Activated CD8-positive, alpha-beta T cell treated with anti-CD3 and anti-CD28 coated beads, Interleukin-2, amount 10 ng/mL, durations not matched to agents 7 days and 5 days (primary cell): ENCODE data around the gene ELMOD2. TPM values are rescaled to one million over a fixed set of nuclear protein-coding genes. Genes with fewer than 3 reads are reported as not detected.

Source experiments
- ATAC-seq: fragments of 150-1000 bp; cut with Tn5 transposase; one replicate; pipeline ENCODE4 v1.10.0; 2021; ENCODE audit warnings: moderate library complexity
- CTCF ChIA-PET: fragments of 350-600 bp; sonication (Branson Sonifier 250); formaldehyde crosslinking; loops from one replicate; lab custom pipeline; 2021; ENCODE audit warnings: antibody characterized with exemption; lab: Charles Lee
- POLR2A ChIA-PET: fragments of 350-600 bp; sonication (Branson Sonifier 250); formaldehyde crosslinking; loops from one replicate; lab custom pipeline; 2021; ENCODE audit warnings: antibody characterized with exemption; lab: Charles Lee
- DNase-seq: peaks from one replicate; pipeline ENCODE4 v3.0.0-alpha.2; 2020
- H3K27ac Mint-ChIP-seq: one replicate; pipeline ENCODE4 v1.8.0; 2021; ENCODE audit warnings: mild to moderate bottlenecking, mixed read lengths
- H3K27me3 Mint-ChIP-seq: one replicate; pipeline ENCODE4 v1.8.0; 2021; ENCODE audit warnings: low read depth, mixed read lengths
- H3K36me3 Mint-ChIP-seq: one replicate; pipeline ENCODE4 v1.8.0; 2021; ENCODE audit warnings: low read depth, mixed read lengths
- H3K4me1 Mint-ChIP-seq: one replicate; pipeline ENCODE4 v1.8.0; 2021; ENCODE audit warnings: low read depth, mixed read lengths
- H3K4me3 Mint-ChIP-seq: one replicate; pipeline ENCODE4 v1.8.0; 2021; ENCODE audit warnings: mild to moderate bottlenecking, mixed read lengths
- H3K9me3 Mint-ChIP-seq: one replicate; pipeline ENCODE4 v1.8.0; 2022; ENCODE audit warnings: mixed read lengths; ENCODE audit not compliant: insufficient read depth
- total RNA-seq, 2 experiments: library from RNA; stranded (reverse); gene quantifications; one replicate each; pipeline ENCODE4 v1.2.3, GENCODE V29; 2021

The ELMOD2 gene
- total RNA-seq, 2 experiments from 2014 or later: 13.1 to 15.5 TPM

GRCh38 chr4:140595065-140595464 lies 71.1 kb downstream of the ELMOD2 start:
- Mint-ChIP-seq H3K4me1 (no peaks in the 10 kb centered on the region), H3K9me3 (no peaks in the 10 kb centered on the region), H3K36me3 (no peaks in the 10 kb centered on the region), H3K27me3 (peaks cover 23% of the 10 kb centered on the region), H3K27ac (no peak overlapping the region), H3K4me3 (no peak overlapping the region)
- ATAC-seq: no peak
- ChIA-PET CTCF (interaction anchor here (1.6 kb wide), 1 partner anchor 15 kb away, joined by 4 read pairs; no protein-coding TSS in a partner anchor), POLR2A (no interaction called here)
- DNase-seq: no peak

GRCh38 chr4:140600408-140600807 lies 76.4 kb downstream of the ELMOD2 start:
- Mint-ChIP-seq H3K27me3 (peaks cover 7% of the 10 kb centered on the region), H3K27ac (no peak overlapping the region), H3K4me1 (no peaks in the 10 kb centered on the region), H3K4me3 (no peak overlapping the region), H3K9me3 (no peaks in the 10 kb centered on the region), H3K36me3 (no peaks in the 10 kb centered on the region)
- POLR2A ChIA-PET: no interaction called here
- DNase-seq (no peak), ATAC-seq (no peak)
- CTCF ChIA-PET: interaction anchor here (1.1 kb wide), 1 partner anchor 9 kb away, joined by 3 read pairs; no protein-coding TSS in a partner anchor

DNA sequence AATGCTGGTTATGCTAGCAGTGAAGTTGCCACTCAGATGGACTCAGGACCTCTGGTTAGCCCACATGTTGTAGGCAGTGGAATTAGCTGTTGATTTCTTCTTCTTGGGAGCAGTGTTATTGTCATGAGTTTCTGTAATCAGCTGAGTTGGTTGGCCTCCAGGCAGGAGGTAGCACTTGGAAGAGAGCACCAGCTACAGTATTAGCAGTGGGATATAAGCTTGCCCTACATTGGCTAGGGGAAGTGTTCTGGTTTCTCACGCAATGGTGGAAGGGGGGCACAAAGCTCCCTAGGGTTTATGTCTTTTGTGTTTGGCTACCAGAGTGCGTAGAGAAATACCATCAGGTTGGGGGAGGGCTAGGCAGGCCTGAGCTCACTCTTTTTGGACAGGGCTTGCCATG lies 78.7 kb downstream of the ELMOD2 start:
- H3K27me3 Mint-ChIP-seq: peaks cover 5% of the 10 kb centered on the region
- H3K27ac Mint-ChIP-seq: no peak overlapping the region
- no peaks in the 10 kb centered on the region for H3K4me1 Mint-ChIP-seq
- no peaks in the 10 kb centered on the region for H3K9me3 Mint-ChIP-seq
- DNase-seq (no peak), ATAC-seq (no peak)
- H3K4me3 Mint-ChIP-seq: no peak overlapping the region
- POLR2A ChIA-PET: no interaction called here
- CTCF ChIA-PET: interaction anchor here (1.1 kb wide), 1 partner anchor 45 kb away, joined by 3 read pairs; no protein-coding TSS in a partner anchor
- no peaks in the 10 kb centered on the region for H3K36me3 Mint-ChIP-seq

GRCh38 chr4:140603286-140603685 lies 79.3 kb downstream of the ELMOD2 start:
- POLR2A ChIA-PET: no interaction called here
- DNase-seq: no peak
- no peak for ATAC-seq
- Mint-ChIP-seq H3K9me3 (no peaks in the 10 kb centered on the region), H3K36me3 (no peaks in the 10 kb centered on the region), H3K27me3 (peaks cover 5% of the 10 kb centered on the region), H3K4me3 (no peak overlapping the region), H3K27ac (no peak overlapping the region), H3K4me1 (no peaks in the 10 kb centered on the region)
- CTCF ChIA-PET: no interaction called here

Other genes with a start within 250 kb of the ELMOD2 start
- 10 to 100 TPM; 22.7 to 24.9 TPM for gene SCOC, start 150.5 kb upstream of the ELMOD2 start, total RNA-seq
- gene CLGN, start 96.5 kb upstream of the ELMOD2 start, total RNA-seq: under 1 TPM; 0.11 to 0.13 TPM
- not detected for gene MGAT4D, start 25.9 kb upstream of the ELMOD2 start, total RNA-seq
- gene UCP1, start 44.8 kb downstream of the ELMOD2 start, total RNA-seq: not detected
- gene TBC1D9, start 232.2 kb downstream of the ELMOD2 start, total RNA-seq: not detected